Measurements from ENCODE around the gene BCAR1.
"Not testable (repeated sequence)": the region's sequence is repeated elsewhere in the genome, so short reads cannot be mapped to it uniquely, and the experiment has no call there.

Gene BCAR1

DNA sequence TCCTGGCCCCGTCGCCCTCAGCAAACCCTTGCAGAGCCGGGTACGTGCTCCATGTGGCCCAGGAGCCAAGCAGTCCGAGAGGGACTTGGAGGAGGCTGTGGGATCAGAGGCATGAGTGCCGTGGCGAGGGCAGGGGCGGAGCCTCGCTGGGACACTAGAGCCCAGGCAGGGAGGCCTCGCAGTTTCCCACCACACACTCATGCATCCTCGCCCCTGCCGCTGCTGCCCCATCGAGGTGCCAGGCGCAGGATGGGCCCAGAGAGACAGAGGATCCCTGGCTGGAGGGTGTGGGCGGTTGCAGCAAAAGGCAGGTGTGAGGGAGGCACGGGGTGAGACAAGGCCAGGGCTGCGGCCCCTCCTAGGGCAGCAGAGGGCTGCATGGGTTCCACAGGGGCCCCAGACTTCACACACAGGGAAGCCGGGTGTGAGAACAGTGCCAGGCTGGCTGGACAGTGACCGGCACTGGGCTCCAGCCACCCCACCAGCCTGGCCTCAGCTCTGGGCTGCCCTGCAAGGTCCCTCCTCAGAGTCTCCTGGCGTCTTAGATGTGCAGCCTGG lies 7.7 kb downstream of the BCAR1 start:
- H3K4me3 ChIP-seq (ENCODE audit: low read length), result no peak overlapping the region
- TF ChIP-seq, protein P1, sequence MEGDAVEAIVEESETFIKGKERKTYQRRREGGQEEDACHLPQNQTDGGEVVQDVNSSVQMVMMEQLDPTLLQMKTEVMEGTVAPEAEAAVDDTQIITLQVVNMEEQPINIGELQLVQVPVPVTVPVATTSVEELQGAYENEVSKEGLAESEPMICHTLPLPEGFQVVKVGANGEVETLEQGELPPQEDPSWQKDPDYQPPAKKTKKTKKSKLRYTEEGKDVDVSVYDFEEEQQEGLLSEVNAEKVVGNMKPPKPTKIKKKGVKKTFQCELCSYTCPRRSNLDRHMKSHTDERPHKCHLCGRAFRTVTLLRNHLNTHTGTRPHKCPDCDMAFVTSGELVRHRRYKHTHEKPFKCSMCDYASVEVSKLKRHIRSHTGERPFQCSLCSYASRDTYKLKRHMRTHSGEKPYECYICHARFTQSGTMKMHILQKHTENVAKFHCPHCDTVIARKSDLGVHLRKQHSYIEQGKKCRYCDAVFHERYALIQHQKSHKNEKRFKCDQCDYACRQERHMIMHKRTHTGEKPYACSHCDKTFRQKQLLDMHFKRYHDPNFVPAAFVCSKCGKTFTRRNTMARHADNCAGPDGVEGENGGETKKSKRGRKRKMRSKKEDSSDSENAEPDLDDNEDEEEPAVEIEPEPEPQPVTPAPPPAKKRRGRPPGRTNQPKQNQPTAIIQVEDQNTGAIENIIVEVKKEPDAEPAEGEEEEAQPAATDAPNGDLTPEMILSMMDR (IDR thresholded peaks at IDR 0.05; ENCODE audit: insufficient read depth, low read depth, low read length, missing control alignments), result no peak
- no peak for DNase-seq (ENCODE audit: low read depth)

DNA sequence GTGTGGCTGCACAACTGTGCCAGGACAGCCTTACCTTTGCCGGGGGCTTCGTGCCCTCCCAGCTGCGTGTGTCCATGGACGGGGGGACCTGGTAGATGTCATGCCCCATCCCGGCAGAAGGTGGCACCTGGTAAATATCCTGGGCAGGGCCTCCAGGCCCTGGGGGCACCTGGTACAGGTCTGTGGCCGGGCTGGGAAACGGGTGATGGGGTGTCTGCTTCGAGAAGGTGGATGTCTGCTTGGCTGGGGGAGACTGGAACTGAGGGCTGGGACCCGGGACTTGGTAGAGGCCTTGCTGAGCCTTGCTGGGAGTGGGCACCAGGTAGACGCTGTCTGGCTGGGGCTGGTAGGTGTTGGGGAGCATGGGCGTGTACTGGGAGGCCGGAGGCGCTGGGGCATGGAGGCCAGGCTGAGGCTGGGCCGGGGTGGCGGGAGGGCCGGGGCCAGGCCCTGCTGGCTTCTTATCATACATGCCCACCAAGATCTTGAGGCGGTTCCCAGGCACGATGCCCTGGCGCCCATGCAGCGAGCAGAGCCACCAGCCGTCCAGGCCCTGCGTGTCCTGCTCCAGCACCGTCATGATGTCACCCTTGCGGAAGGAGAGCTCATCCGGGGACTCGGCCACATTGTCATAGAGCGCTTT lies 8.9 kb downstream of the BCAR1 start:
- H3K4me3 ChIP-seq (ENCODE audit: low read length); DNase-seq (ENCODE audit: low read depth): not testable (repeated sequence)

DNA sequence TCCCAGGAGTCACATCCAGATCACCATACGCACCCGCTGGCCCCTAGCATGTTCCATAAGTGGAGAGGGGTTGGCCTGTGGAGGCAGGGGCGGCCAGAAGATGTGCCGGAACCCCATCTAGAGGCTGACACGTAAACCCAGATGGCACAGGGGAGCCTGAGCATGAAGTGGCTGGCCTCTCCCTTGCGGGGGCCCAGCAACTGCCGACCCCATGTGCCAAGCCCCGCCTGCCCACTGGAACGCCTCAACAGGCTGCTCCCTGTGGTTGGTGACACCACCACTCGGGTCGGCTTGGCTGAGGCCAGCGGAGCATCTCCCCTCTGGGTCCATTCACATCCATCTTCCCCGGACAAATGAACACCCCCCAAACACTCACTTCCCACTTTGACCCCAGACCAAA lies 9.5 kb downstream of the BCAR1 start:
- H3K4me3 ChIP-seq (ENCODE audit: low read length), result no peak overlapping the region
- TF ChIP-seq, protein P1 (IDR thresholded peaks at IDR 0.05; ENCODE audit: insufficient read depth, low read depth, low read length, missing control alignments), result no peak

DNA sequence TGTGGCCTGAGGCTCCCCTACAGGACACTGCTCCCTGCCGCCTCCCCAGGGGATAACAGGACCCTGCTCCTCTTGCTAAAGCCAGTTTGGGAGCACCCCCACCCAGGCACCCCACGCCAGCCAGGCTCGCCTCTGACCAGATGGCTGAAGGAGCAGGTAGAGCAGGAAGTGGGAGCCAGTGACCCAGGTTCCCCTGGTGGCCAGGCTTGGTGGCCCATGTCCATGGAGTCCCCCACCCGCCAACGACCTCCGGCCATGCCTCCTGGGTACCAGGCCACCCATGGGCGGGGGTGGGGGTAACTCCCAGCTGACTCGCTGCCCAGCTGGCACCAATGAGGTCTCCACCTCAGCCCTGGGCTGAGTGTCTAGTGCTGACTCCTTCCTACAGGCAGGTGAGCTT lies 10.0 kb downstream of the BCAR1 start:
- TF ChIP-seq, protein P1 (IDR thresholded peaks at IDR 0.05; ENCODE audit: insufficient read depth, low read depth, low read length, missing control alignments), result no peak
- no peak overlapping the region for H3K4me3 ChIP-seq (ENCODE audit: low read length)
- DNase-seq (ENCODE audit: low read depth), result no peak

More for the DNA sequence above, 9.5 kb downstream of the BCAR1 start:
- DNase-seq (ENCODE audit: low read depth), result no peak

DNA sequence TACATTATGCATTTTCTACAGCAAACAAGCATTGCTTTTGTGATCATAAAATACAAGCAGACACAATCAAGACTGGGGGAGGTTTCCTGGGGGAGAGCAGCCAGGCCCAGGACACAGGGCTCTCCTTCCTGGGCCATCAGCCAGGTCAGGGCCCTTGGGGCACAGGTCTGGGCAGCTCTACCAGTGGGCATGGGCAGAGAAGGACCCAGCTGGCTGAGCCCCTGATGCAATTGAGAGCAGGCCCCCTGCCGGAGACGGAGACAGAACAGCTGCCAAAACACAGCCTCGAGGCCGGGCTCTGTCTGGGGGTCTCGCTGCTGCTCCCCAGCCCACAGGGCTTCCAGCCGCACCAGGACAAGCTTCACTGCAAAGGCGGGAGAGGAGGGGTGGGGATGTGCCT lies 10.8 kb downstream of the BCAR1 start:
- H3K4me3 ChIP-seq (ENCODE audit: low read length); DNase-seq (ENCODE audit: low read depth): not testable (repeated sequence)

DNA sequence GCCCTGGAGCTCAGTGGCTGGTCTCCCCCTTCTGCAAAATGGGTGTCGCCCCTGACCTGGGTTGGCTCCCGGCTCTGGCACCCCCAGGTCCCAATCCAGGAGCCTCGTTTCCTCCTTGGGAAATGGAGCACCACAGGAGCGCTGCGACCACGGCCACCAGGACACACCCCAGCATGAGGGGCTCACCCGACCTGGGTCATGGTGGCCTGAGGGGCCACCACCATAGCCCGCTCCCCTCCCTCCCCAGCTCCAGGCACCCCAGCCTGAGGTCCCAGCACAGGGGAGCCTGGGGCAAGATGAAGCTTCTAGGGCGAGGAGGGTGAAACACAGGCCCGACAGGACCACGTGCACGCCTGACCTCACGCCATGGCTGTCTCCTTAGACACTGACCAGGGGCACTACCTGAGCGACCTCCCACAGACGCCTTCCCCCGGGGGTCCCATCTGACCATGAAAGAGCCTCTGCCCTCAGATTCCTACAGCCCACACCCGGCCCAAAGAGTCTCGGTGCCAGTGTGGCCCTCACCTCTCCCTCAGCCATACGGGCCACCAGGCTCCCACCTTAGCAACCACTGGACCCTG lies 11.8 kb downstream of the BCAR1 start:
- DNase-seq (ENCODE audit: low read depth), result no peak

DNA sequence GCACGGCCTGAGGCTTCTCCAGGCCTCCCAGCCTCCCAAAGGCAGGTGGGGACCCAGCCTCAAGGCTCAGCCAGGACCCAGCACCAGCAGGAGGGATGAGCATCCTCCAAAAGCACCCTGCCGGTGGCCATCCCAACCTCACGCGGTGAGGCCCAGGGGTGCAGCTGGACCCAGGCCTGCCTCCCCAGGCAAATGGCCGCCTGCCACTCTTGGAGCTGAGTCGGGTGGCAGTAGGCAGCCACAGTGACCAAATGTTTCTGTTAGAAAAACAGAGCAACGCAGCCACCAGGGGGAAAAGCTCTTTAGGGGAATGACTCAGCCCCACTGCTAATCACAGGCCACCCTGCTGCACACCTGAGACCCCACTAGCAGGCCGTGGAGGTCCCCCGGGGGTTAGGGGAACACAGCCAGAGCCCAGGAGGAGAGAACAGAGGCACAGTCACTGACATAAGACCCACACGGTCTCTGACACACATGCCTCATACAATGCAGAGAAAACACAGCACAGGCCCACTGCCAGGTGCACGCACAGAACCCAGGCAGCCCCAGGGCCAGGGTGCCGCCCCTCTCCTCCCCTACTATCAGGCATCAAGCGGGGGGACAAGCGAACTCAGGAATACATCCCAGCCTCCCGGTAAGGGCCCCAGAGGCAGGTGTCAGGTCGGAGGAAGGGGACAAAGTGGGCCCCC lies 12.4 kb downstream of the BCAR1 start:
- DNase-seq (ENCODE audit: low read depth), result no peak

More for the DNA sequence above, 11.8 kb downstream of the BCAR1 start:
- H3K4me3 ChIP-seq (ENCODE audit: low read length), result no peak overlapping the region
- TF ChIP-seq, protein P1 (IDR thresholded peaks at IDR 0.05; ENCODE audit: insufficient read depth, low read depth, low read length, missing control alignments), result no peak

More for the DNA sequence above, 12.4 kb downstream of the BCAR1 start:
- no peak overlapping the region for H3K4me3 ChIP-seq (ENCODE audit: low read length)
- TF ChIP-seq, protein P1 (IDR thresholded peaks at IDR 0.05; ENCODE audit: insufficient read depth, low read depth, low read length, missing control alignments), result peak; percentile 28

Measured in epithelial cell of esophagus (primary cell).